Measurements from ENCODE around the gene SIRPB1. TPM values are rescaled to one million over a fixed set of nuclear protein-coding genes. Genes with fewer than 3 reads are reported as not detected.
A peak's percentile ranks its signal among the peaks of the same experiment; 100 is the strongest.
"Not testable (repeated sequence)": the region's sequence is repeated elsewhere in the genome, so short reads cannot be mapped to it uniquely, and the experiment has no call there.

The SIRPB1 gene
- total and polyA plus RNA-seq, 10 of the 15 experiments (the other 5 are each of a cell fraction or from before 2014, with no cell fraction given): 3.4 to 33.8 (median 14.1) TPM

GRCh38 chr20:1616858-1617434, 2.9 kb downstream of the SIRPB1 start:
- no peaks in the 10 kb centered on the region for H4K20me1 ChIP-seq (ENCODE audit: control insufficient read depth, insufficient read depth)
- H3K4me2 ChIP-seq (ENCODE audit: control insufficient read depth, insufficient read depth): no peak overlapping the region
- H3K4me3 ChIP-seq: no peak overlapping the region
- TF ChIP-seq CBX5 (IDR thresholded peaks at IDR 0.05; ENCODE audit: low read depth) (no peak), ZNF384 (IDR thresholded peaks at IDR 0.05; ENCODE audit: borderline replicate concordance, low read depth, low read length) (no peak), RUNX3 (IDR thresholded peaks at IDR 0.05; ENCODE audit: low read length) (peak; percentile 8; the same call in 1 of the 2 replicates)
- H3K4me1 ChIP-seq (ENCODE audit: control insufficient read depth, insufficient read depth, low read length): peaks cover 15% of the 10 kb centered on the region
- in situ Hi-C loops (cut with MboI) (loop anchor here (5.0 kb wide), 1 partner anchor 40 kb away; no protein-coding TSS in a partner anchor), intact Hi-C loops (cut with micrococcal nuclease; ENCODE audit: unreplicated experiment) (no loop called here)
- H3K9me3 ChIP-seq (replicated peaks; ENCODE audit: control insufficient read depth, insufficient read depth, low read length): peaks cover 5% of the 10 kb centered on the region; the same call in 2 of the 3 replicates
- no peaks in the 10 kb centered on the region for H3K79me2 ChIP-seq (ENCODE audit: control insufficient read depth, insufficient read depth, low read length)
- no peak overlapping the region for H3K27ac ChIP-seq (ENCODE audit: control insufficient read depth, insufficient read depth)
- no peaks in the 10 kb centered on the region; a peak in 1 of 4 replicates for H3K36me3 ChIP-seq (ENCODE audit: control insufficient read depth in 2 of 2, insufficient read depth in 2 of 2, low read length in 1 of 2)
- H2AFZ ChIP-seq (ENCODE audit: control insufficient read depth, low read depth, low read length): no peak overlapping the region
- DNase-seq (ENCODE audit: low read depth, low spot score) (no peak), FAIRE-seq (no peak), ATAC-seq (no peak)
- H3K27me3 ChIP-seq (replicated peaks in 1 of 2; ENCODE audit: control insufficient read depth in 2 of 2, insufficient read depth in 2 of 2, low read length in 1 of 2): no peaks in the 10 kb centered on the region
- H3K9ac ChIP-seq (ENCODE audit: control insufficient read depth, insufficient read depth, low read length): no peak overlapping the region
- BruUV-seq (replicated peaks): TSS peak; percentile 36
- POLR2A ChIA-PET: no interaction called here
- SMC1A ChIA-PET (ENCODE audit: uncharacterized antibody, unreplicated experiment): interaction anchor here (0.9 to 1.2 kb wide), 2 partner anchors 37 to 40 kb away, joined by 3 read pairs; no protein-coding TSS in a partner anchor
- CTCF ChIA-PET: no interaction called here
- RAD21 ChIA-PET (ENCODE audit: unreplicated experiment): interaction anchor here (1.0 kb wide), 1 partner anchor 10 kb away, joined by 3 read pairs; no protein-coding TSS in a partner anchor

DNA sequence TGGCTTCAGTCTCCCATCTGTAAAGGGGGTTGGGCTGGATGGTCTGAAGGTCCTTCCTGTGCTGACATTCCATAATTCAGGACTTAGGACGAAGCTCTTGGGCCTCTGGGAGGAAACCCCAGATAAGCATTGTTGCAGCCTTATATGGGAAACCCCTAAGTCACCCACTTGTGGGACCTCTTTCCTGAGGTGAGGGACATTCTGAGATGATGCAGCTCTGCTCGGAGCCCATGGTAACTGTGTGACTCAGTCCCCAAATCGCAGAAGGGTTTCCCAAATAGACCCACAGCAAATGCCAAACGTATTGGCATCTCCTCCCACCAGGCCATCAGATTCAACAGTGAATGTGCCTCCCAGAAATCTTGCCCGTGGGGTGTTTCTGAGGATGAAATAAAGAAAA, 9.4 kb downstream of the SIRPB1 start:
- H3K4me3 ChIP-seq; intact Hi-C loops (cut with micrococcal nuclease; ENCODE audit: unreplicated experiment); BruUV-seq (replicated peaks); DNase-seq (ENCODE audit: low read depth, low spot score); H3K9ac ChIP-seq (ENCODE audit: control insufficient read depth, insufficient read depth, low read length); H3K27ac ChIP-seq (ENCODE audit: control insufficient read depth, insufficient read depth); in situ Hi-C loops (cut with MboI); H3K4me1 ChIP-seq (ENCODE audit: control insufficient read depth, insufficient read depth, low read length); SMC1A ChIA-PET (ENCODE audit: uncharacterized antibody, unreplicated experiment); POLR2A ChIA-PET; H3K79me2 ChIP-seq (ENCODE audit: control insufficient read depth, insufficient read depth, low read length); FAIRE-seq; RAD21 ChIA-PET (ENCODE audit: unreplicated experiment); CTCF ChIA-PET; H2AFZ ChIP-seq (ENCODE audit: control insufficient read depth, low read depth, low read length); H4K20me1 ChIP-seq (ENCODE audit: control insufficient read depth, insufficient read depth); H3K36me3 ChIP-seq (ENCODE audit: control insufficient read depth in 2 of 2, insufficient read depth in 2 of 2, low read length in 1 of 2); H3K27me3 ChIP-seq (replicated peaks in 1 of 2; ENCODE audit: control insufficient read depth in 2 of 2, insufficient read depth in 2 of 2, low read length in 1 of 2); H3K4me2 ChIP-seq (ENCODE audit: control insufficient read depth, insufficient read depth); ATAC-seq; H3K9me3 ChIP-seq (replicated peaks; ENCODE audit: control insufficient read depth, insufficient read depth, low read length): not testable (repeated sequence)
- 0% methylated on average over 5 of the region's 5 CpGs for whole genome bisulfite sequencing (ENCODE audit: insufficient coverage, insufficient replicate concordance, low lambda C conversion rate, missing lambda C conversion rate)

DNA sequence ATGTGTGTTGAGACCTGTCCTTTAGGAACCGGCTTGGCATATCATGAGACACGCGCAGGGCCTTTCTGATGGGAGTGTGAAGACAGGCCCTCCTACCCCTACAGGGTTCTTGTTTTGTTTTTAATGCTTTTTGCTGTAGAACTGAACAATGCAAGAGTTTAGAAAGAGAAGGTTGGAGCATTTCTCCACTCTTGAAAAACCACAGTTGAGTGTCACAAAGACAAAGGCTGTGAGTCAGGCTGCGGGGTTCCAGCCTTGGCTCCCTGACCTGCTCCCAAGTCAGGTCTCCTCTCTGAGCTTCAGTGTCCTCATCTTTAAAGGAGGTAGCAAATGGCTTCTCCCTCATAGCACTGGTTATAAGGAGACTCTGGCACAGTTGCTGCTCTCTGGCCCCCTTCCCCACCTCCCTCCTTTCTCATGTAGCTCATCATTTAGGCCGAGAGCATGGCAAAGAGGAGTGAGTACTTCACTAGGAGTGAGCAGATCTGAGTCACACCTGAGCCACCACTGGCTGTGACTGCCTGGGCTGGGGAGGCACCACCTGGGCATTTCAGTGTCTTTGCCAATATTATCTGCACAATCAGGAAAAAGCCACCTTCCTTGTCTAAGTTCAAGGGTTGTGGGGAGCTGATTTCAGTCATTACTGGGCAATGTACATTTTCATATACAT, 11.0 kb downstream of the SIRPB1 start:
- H2AFZ ChIP-seq (ENCODE audit: control insufficient read depth, low read depth, low read length); BruUV-seq (replicated peaks); H3K4me3 ChIP-seq; CTCF ChIA-PET; H3K36me3 ChIP-seq (ENCODE audit: control insufficient read depth in 2 of 2, insufficient read depth in 2 of 2, low read length in 1 of 2); in situ Hi-C loops (cut with MboI); H3K79me2 ChIP-seq (ENCODE audit: control insufficient read depth, insufficient read depth, low read length); H3K4me1 ChIP-seq (ENCODE audit: control insufficient read depth, insufficient read depth, low read length); H4K20me1 ChIP-seq (ENCODE audit: control insufficient read depth, insufficient read depth); H3K27ac ChIP-seq (ENCODE audit: control insufficient read depth, insufficient read depth); H3K27me3 ChIP-seq (replicated peaks in 1 of 2; ENCODE audit: control insufficient read depth in 2 of 2, insufficient read depth in 2 of 2, low read length in 1 of 2); RAD21 ChIA-PET (ENCODE audit: unreplicated experiment); DNase-seq (ENCODE audit: low read depth, low spot score); FAIRE-seq; H3K9me3 ChIP-seq (replicated peaks; ENCODE audit: control insufficient read depth, insufficient read depth, low read length); intact Hi-C loops (cut with micrococcal nuclease; ENCODE audit: unreplicated experiment); H3K9ac ChIP-seq (ENCODE audit: control insufficient read depth, insufficient read depth, low read length); ATAC-seq; SMC1A ChIA-PET (ENCODE audit: uncharacterized antibody, unreplicated experiment); H3K4me2 ChIP-seq (ENCODE audit: control insufficient read depth, insufficient read depth); POLR2A ChIA-PET: not testable (repeated sequence)
- WGBS (ENCODE audit: insufficient coverage, insufficient replicate concordance, low lambda C conversion rate, missing lambda C conversion rate): 100% methylated on average over 1 of the region's 5 CpGs
